ENCODE data around the gene PSMB5.

Gene PSMB5

DNA sequence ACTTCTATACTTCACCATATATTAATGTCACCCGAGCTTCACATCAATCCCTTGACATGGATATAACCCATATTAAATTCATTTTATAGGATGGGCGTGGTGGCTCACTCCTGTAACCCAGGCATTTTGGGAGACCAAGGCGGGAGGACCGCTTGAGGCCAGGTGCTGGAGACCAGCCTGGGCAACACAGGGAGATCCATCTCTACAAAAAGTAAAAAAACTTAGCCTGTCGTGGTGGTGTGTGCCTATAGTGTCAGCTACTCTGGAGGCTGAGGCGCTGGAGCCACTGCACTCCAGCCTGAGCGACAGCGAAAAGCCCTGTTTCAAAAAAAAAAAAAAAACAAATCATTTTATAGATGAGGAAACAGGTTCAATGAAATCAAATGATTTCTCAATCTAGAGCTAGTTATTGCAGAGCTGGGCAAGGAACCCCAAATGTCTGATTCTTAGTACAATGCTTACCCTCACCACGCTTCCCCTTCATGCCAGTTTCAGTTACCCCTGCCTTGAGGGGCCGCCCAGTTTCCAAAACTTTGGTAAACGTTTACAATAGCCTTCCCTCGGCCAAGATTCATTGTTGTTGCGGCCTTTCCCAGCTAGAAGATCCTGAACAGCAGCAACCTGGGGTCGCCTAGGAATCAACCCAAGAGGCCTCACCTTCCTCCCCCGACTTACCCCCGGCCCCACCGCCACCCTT lies 751 bp downstream of the PSMB5 start:
- TF ChIP-seq CTCF (IDR thresholded peaks at IDR 0.05; ENCODE audit: insufficient read depth, low read depth, low read length, missing control alignments): no peak
- peak overlapping the region; percentile 80 for H3K4me3 ChIP-seq (ENCODE audit: low read depth, low read length)
- no peak for DNase-seq (ENCODE audit: low read depth)

GRCh38 chr14:23033251-23033727 lies 1.4 kb downstream of the PSMB5 start:
- no peak overlapping the region; the same call in 1 of the 2 replicates for H3K4me3 ChIP-seq (ENCODE audit: low read depth, low read length)
- no peak for DNase-seq (ENCODE audit: low read depth)
- TF ChIP-seq CTCF (IDR thresholded peaks at IDR 0.05; ENCODE audit: insufficient read depth, low read depth, low read length, missing control alignments): no peak

GRCh38 chr14:23030936-23031335 lies 3.8 kb downstream of the PSMB5 start:
- no peak for DNase-seq (ENCODE audit: low read depth)

GRCh38 chr14:23028799-23029198 lies 5.9 kb downstream of the PSMB5 start:
- TF ChIP-seq CTCF (IDR thresholded peaks at IDR 0.05; ENCODE audit: insufficient read depth, low read depth, low read length, missing control alignments): no peak
- no peak overlapping the region for H3K4me3 ChIP-seq (ENCODE audit: low read depth, low read length)
- no peak for DNase-seq (ENCODE audit: low read depth)

More at GRCh38 chr14:23030936-23031335, 3.8 kb downstream of the PSMB5 start:
- no peak overlapping the region for H3K4me3 ChIP-seq (ENCODE audit: low read depth, low read length)
- no peak for TF ChIP-seq CTCF (IDR thresholded peaks at IDR 0.05; ENCODE audit: insufficient read depth, low read depth, low read length, missing control alignments)

GRCh38 chr14:23025151-23025814 lies 9.4 kb downstream of the PSMB5 start:
- TF ChIP-seq CTCF (IDR thresholded peaks at IDR 0.05; ENCODE audit: insufficient read depth, low read depth, low read length, missing control alignments): no peak
- no peak for DNase-seq (ENCODE audit: low read depth)
- no peak overlapping the region for H3K4me3 ChIP-seq (ENCODE audit: low read depth, low read length)

- H3K4me3 ChIP-seq (ENCODE audit: low read depth, low read length): no peak overlapping the region
- no peak for DNase-seq (ENCODE audit: low read depth)
- no peak for TF ChIP-seq CTCF (IDR thresholded peaks at IDR 0.05; ENCODE audit: insufficient read depth, low read depth, low read length, missing control alignments)
These were observed 10.1 kb downstream of the PSMB5 start for GRCh38 chr14:23024612-23025075.
